Upper lobe of right lung (tissue), 1 donor: ENCODE measurements around the gene ZMYND10. TPM values are rescaled to one million over a fixed set of nuclear protein-coding genes. Genes with fewer than 3 reads are reported as not detected.

ENCODE experiments used
- ATAC-seq: fragments of 200-7000 bp; cut with Tn5 transposase; one replicate; pipeline ENCODE4 v1.9.1; 2020; ENCODE audit warnings: mild to moderate bottlenecking, moderate library complexity
- DNase-seq: peaks from one replicate; pipeline ENCODE4 v3.0.0-alpha.2; 2020
- H3K27ac ChIP-seq: fragments of 200-600 bp; one replicate; pipeline ENCODE4 v1.8.0; 2022
- H3K27me3 ChIP-seq: fragments of 200-600 bp; one replicate; pipeline ENCODE4 v1.8.0; 2022; ENCODE audit warnings: mild to moderate bottlenecking
- H3K36me3 ChIP-seq: fragments of 200-600 bp; one replicate; pipeline ENCODE4 v1.8.0; 2022
- H3K4me1 ChIP-seq: fragments of 200-600 bp; one replicate; pipeline ENCODE4 v1.8.0; 2022
- H3K4me3 ChIP-seq: fragments of 200-600 bp; one replicate; pipeline ENCODE4 v1.8.0; 2022; ENCODE audit warnings: mild to moderate bottlenecking
- H3K9me3 ChIP-seq: fragments of 200-600 bp; one replicate; pipeline ENCODE4 v1.8.0; 2022
- intact Hi-C: fragments of 100-400 bp; cut with DNase I; formaldehyde crosslinking; loops from one replicate; pipeline ENCODE4 v1.11.0; 2022
- total RNA-seq: library from RNA; stranded (reverse); fragmentation: NEBNext Ultra II Directional; extraction: Animal tissue kit (Norgen Biotek cat#: 25700); gene quantifications from one replicate; pipeline ENCODE4 v1.2.1, GENCODE V29; 2021
- TF ChIP-seq, protein P1 (sequence below): fragments of 200-600 bp; IDR thresholded peaks from one replicate; pipeline ENCODE4 v1.8.0; 2022; ENCODE audit warnings: antibody characterized with exemption
- donor health status: DM: no; HTN: yes; CAD: no; lungs with severe emphysema.

ZMYND10 gene
- total RNA-seq, 1 donor from 2014 or later = 2.8 TPM

DNA sequence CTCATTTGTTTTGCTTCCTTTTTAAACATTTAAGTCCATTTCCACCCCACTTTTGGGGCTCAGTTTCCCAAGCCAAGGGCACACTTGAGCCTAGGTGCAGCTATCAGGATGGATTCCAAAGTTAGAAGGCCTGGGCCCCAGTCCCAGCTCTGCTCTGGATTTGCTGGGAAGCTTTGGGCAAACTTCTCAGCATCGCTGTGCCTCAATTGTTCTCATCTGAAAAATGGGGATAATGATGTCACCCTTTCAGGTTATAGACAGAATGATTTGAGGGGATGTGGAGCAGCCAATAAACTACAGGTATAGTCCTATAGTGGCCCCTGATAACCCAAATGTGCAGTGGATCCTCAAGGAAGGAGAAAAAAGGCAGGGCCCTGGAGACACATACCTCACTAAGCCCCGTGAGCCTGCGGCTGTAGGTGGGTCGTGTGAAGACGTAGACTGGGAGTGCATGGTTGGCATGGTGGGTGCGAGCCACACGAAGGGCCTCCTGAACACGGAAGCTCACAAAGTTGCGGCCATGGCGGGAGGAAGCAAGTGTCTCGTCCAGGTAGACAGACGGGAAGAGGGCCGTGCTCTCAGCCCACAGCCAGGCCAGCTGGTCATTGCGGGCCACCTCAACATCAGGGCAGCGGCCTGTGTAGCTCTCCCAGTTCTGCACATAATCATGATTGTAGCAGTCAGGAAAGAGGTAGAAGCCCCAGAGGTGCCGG lies 26.2 kb downstream of the ZMYND10 start:
- no peak for DNase-seq
- H3K9me3 ChIP-seq = no peaks in the 10 kb centered on the region
- ATAC-seq = no peak
- intact Hi-C loops = no loop called here
- peaks cover 33% of the 10 kb centered on the region for H3K36me3 ChIP-seq
- no peaks in the 10 kb centered on the region for H3K27me3 ChIP-seq
- peaks cover 70% of the 10 kb centered on the region for H3K4me1 ChIP-seq
- TF ChIP-seq, protein P1, sequence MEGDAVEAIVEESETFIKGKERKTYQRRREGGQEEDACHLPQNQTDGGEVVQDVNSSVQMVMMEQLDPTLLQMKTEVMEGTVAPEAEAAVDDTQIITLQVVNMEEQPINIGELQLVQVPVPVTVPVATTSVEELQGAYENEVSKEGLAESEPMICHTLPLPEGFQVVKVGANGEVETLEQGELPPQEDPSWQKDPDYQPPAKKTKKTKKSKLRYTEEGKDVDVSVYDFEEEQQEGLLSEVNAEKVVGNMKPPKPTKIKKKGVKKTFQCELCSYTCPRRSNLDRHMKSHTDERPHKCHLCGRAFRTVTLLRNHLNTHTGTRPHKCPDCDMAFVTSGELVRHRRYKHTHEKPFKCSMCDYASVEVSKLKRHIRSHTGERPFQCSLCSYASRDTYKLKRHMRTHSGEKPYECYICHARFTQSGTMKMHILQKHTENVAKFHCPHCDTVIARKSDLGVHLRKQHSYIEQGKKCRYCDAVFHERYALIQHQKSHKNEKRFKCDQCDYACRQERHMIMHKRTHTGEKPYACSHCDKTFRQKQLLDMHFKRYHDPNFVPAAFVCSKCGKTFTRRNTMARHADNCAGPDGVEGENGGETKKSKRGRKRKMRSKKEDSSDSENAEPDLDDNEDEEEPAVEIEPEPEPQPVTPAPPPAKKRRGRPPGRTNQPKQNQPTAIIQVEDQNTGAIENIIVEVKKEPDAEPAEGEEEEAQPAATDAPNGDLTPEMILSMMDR = no peak
- H3K4me3 ChIP-seq = peak overlapping the region; percentile 66
- peak overlapping the region; percentile 98 for H3K27ac ChIP-seq

DNA sequence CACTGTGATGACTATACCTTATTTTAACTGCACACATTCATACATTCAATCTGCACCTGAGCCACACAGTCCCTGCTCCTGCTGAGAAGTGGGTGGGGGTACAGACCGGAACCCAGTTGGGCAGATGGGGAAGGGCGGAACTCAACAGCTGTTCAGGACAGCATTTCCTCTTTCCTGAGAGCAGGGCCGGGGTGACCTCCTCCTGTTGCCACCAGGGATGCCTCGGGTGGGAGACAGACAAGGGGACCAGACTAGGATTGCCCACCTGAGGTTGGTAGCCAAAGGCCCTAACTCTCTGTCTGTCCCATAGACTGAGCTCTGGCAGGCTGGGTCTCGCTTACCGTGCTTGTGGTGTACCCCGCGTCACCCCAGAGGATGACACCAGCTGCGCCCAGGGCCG lies 26.9 kb downstream of the ZMYND10 start:
- ATAC-seq (no peak), DNase-seq (no peak)
- Histone ChIP-seq H3K36me3 (peaks cover 33% of the 10 kb centered on the region), H3K9me3 (no peaks in the 10 kb centered on the region), H3K27me3 (no peaks in the 10 kb centered on the region), H3K27ac (peak overlapping the region; percentile 98), H3K4me3 (peak overlapping the region; percentile 66), H3K4me1 (peaks cover 64% of the 10 kb centered on the region)
- intact Hi-C loops = no loop called here
- TF ChIP-seq, protein P1 = no peak

DNA sequence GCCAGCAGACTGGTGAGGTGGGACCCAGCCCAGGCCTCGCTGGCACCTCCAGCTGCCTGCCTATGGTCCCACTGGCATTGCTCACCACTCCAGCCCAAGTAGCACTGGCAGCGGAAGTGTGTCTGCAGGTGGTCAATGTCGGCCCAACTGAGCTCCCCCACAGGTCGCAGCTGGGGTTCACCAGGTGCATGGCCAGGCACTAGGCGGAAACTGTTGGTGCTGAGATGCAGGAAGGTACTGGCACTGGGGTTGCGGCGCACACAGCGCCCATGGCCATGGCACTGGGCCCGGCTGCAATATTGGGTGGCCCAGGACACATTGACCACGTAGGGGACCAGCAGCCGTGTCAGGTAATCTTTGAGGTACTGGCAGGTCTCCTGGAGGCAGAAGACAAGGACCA lies 27.4 kb downstream of the ZMYND10 start:
- H3K4me1 ChIP-seq = peaks cover 62% of the 10 kb centered on the region
- DNase-seq (no peak), ATAC-seq (no peak)
- TF ChIP-seq, protein P1 = no peak
- no peaks in the 10 kb centered on the region for H3K27me3 ChIP-seq
- peak overlapping the region; percentile 79 for H3K27ac ChIP-seq
- H3K4me3 ChIP-seq = peak overlapping the region; percentile 66
- H3K36me3 ChIP-seq = peaks cover 33% of the 10 kb centered on the region
- intact Hi-C loops = no loop called here
- no peaks in the 10 kb centered on the region for H3K9me3 ChIP-seq

DNA sequence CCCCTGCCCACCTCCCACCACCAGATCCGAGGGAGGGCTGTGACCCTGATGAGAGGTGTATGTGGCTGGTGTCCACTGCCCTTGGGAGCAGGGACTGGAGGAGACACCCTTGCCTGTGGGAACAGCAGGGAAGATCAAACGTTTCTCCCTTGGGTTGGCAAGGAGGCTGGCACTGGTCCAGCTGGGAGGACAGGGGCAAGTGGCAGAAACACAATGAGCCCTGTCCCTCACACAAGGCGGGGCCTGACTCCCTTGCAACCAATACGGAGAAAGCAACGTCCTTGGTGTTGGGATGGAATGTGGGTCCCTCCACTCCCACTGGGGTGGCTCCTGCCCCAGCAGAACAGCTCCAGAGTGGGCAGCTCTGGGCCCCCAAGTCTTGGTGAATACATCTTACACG lies 28.2 kb downstream of the ZMYND10 start:
- no peaks in the 10 kb centered on the region for H3K9me3 ChIP-seq
- H3K36me3 ChIP-seq = peaks cover 33% of the 10 kb centered on the region
- peak; percentile 73 for DNase-seq
- peak overlapping the region; percentile 79 for H3K27ac ChIP-seq
- H3K27me3 ChIP-seq = no peaks in the 10 kb centered on the region
- no peak for ATAC-seq
- intact Hi-C loops = no loop called here
- TF ChIP-seq, protein P1 = no peak
- H3K4me3 ChIP-seq = peak overlapping the region; percentile 66
- H3K4me1 ChIP-seq = peaks cover 54% of the 10 kb centered on the region

DNA sequence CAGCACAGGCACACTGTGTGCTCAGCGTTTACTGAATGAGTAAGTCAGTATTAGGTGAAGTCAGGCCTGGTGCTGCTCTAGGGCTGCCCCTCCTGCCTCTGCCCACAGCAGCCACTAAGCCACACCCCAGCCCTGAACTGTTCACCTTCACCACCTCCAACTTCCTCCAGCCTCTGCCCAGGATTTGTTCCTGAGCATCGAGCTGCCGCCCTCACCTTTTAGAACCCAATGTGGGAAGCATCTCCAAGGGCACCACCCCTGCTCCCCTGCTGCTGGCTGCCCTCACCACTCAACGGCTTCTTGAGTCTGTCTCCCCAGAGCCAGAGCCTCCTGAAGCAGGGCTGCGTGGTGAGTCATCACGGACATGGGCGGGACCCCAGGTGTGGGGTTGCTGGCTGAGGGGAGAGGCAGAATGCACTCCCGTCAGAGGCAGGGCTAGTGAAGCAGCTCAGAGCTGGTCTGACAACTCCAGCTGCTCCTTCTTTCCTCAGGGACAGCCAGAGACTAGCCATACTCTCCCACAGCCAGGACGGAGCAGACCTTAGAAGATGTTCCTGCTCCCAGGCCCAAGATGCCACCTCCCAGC lies 28.8 kb downstream of the ZMYND10 start:
- TF ChIP-seq, protein P1 = no peak
- Histone ChIP-seq H3K9me3 (no peaks in the 10 kb centered on the region), H3K4me3 (peak overlapping the region; percentile 66), H3K36me3 (peaks cover 33% of the 10 kb centered on the region), H3K4me1 (peaks cover 49% of the 10 kb centered on the region), H3K27ac (peak overlapping the region; percentile 79), H3K27me3 (no peaks in the 10 kb centered on the region)
- intact Hi-C loops = no loop called here
- ATAC-seq (peak; percentile 77), DNase-seq (peak; percentile 95)
